Activated CD8-positive, alpha-beta memory T cell treated with anti-CD3 and anti-CD28 coated beads, Interleukin-2, amount 50 U/mL, for 24 hours (primary cell): Measurements from ENCODE around the gene CCDC127.
"Not testable (repeated sequence)": the region's sequence is repeated elsewhere in the genome, so short reads cannot be mapped to it uniquely, and the experiment has no call there.

Source experiments
- DNase-seq: peaks from one replicate; pipeline ENCODE4 v3.0.0-alpha.2; 2020; ENCODE audit errors: extremely low read depth

Gene CCDC127

DNA sequence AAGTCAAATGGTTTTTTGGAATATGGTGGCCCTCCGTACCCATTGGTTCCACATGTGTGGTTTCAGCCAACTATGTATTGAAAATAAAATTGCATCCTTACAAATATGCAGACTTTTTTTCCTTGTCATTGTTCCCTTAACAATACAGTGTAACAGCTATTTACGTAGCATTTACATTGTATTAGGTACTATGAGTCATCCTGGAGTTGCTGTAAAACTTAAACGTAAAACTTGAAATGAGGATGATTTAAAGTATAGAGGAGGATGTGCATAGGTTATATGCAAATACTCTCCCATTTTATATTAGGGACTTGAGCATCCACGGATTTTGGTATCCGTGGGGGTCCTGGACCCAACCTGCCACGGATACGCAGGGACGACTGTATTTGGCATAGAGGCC is 16.5 kb upstream of the CCDC127 start:
- no peak for DNase-seq

DNA sequence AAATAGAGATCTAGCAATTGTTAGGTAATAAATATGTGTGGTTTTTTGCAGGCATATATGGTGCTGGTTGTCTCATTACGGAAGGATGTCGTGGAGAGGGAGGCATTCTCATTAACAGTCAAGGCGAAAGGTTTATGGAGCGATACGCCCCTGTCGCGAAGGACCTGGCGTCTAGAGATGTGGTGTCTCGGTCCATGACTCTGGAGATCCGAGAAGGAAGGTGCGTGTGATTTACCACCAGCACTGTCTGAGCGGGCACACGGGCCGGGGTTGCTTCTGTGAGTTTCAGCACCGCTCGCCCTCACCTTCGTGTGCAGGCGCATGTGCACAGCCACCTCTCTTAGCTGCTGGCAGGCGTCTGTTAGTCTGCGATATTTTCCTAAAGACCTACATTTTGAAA is 15.5 kb upstream of the CCDC127 start:
- not testable (repeated sequence) for DNase-seq

DNA sequence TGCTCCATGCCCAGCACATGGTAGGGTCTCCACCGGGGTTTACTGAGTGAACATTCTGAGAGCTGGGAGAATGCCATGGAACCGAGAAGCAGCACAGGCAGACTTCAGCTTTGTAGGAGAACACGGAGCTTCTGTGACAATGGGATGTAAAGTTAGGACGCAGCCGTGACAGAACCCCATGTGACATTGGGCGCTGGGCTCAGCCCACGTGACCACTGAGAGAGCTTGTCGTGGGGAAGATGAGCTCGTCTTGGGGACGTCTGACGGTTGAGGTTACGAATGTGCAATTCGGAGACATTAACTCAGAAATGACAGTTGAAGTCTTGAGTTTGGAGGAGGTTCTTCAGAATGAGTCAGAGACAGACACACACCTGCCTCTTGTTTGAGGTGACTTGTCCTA is 13.7 kb upstream of the CCDC127 start:
- DNase-seq: no peak

DNA sequence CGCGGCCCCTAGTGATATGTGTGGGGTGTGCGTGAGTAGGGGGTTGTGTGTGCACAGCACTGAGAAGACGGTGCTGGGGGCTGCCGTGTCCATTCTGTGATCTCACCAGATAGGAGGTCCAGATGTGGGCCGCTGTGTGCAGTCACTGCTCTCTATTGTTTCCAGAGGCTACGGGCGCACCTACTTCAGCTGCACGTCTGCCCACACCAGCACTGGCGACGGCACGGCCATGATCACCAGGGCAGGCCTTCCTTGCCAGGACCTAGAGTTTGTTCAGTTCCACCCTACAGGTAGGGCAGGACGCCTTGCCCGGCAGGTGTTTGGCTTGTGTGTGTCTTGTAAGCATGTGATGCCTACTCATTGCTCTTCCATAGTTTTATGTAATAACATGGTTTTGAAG is 12.8 kb upstream of the CCDC127 start:
- no peak for DNase-seq

DNA sequence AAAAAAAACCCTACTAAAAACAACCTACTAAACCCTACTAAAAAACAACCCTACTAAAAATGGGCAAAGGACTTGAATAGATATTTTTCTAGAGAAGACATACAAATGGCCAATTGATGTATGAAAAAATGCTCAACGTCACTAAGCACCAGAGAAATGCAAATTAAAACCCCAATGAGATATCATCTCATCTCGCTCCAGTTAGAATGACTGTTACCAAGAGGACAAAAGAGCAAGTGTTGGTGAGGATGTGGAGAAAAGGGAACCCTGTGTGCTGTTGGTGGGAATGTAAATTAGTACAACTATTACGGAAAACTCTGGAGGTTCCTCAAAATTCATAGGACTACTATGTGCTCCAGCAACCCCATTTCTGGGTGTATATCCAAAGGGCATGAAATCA is 10.9 kb upstream of the CCDC127 start:
- DNase-seq: no peak

DNA sequence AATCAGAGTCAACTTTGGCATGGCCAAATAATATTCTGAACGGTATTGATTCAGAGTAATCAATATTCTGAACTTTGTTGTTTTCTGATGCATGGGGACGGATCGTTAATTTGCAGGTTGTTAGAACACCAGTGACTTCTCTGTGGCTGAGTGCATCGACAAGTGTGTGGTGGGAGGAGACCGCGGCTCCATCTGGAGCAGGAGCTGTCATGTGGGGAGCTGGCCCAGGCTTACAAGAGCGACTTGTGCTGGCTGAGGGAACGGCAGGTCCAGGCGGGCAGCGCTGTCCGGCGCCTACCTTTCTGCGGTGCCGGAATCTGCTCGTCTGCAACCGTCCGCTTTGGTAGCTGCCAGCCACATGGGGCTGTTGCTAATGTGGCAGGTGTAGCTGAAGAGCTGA is 9.4 kb upstream of the CCDC127 start:
- DNase-seq: not testable (repeated sequence)

DNA sequence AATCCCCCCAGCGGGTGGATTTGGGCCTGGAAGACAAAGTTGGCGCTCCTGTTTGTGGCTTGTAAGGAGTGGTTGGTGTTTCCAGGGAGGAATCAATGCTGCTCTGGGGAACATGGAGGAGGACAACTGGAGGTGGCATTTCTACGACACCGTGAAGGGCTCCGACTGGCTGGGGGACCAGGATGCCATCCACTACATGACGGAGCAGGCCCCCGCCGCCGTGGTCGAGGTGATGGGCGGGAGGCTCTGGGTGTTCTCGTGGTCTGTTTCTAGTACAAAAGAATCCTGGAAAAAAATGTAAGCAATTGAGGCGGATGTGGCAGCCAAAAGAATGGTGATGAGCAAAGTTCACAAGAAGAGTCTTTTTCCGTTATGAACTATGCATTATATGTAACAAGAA is 7.4 kb upstream of the CCDC127 start:
- no peak for DNase-seq

DNA sequence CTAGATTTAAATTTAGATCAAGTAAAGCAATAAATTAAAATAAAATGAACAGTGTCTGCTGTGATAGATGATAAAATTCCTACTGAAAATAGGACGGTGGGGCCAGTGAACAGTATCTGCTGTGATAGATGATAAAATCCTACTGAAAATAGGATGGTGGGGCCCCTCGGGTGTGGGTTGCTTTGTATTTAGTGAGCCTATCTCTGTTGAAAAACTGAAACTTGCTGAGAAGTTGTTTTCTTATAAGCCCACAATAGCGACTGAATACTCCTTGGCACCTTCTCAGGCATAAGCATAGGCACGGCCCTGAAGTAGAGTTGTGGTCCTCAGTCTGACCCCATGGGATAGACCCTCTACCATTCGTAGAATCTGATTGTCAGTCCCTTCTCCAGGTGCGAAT is 5.8 kb upstream of the CCDC127 start:
- no peak for DNase-seq

DNA sequence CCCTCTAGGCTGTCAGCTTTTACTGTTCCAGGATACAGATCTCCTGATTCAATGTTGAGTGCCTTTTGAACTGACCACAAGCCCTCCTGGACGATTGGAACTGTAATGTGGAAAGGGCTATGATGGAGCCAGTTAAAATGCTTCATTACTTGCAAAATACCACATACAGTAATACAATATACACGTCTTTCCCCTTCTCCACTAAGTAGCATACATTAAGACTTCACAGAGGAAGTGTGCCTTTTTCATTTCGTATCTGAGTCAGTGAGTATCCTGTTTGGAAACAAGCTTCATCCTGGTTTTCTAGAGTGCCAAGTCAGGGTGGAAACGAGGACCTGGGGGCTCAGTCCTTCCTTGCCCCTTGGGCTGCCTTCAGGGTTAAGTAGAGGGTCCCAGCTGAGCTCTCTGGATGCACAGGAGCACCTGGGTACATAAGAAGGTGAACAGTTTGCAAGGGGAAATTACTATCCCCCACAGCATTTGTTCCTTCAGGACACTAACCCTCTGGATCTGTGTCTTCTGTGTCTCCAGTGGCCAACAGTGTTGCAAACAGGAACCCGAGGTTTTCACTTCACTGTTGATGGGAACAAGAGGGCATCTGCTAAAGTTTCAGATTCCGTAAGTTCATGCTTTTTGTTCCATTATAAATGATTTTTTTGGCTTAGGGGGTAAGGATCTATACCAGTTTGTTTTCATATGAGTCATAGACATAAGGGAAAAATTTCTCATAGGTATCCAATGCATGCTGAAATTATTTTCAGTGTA is 5.2 kb upstream of the CCDC127 start:
- DNase-seq: not testable (repeated sequence)

DNA sequence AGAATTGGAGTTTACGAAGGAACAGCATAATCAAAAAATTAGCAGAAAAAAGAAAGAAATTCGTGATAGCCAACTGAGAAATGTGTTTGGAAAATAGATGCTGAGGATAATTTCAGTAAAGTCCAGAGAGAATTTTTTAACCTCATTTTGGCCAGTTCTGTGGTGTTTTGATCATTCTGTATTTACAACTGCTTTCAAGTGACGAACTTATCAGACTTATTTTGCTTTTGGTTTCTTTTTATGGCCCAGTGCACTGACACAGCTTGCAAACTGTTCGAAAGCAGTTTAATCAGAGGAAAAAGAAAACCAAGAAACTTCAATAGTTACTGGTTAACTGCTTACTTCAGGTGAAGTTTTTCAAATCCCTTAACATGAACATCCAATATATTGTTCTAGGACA is 2.0 kb upstream of the CCDC127 start:
- no peak for DNase-seq

DNA sequence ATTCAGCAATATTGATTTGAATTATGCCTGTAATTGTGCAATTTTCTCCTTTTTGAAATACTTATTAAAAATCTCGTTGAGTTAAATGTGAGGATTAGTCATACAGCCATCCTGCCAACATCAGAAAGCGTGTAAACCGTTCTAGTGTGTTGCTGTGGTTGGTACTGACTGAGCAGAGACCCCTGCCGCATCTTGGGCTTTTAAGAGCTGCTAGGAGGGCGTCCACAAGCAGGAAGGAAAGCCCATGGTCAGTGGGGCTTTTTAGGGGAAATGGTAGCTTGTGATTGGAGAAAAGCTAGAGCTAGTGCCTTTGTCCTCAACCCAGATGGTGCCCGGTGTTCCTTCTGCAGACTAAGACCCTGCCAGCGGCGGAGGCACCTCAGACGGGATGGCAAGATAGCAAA is 1.5 kb upstream of the CCDC127 start:
- DNase-seq: no peak

DNA sequence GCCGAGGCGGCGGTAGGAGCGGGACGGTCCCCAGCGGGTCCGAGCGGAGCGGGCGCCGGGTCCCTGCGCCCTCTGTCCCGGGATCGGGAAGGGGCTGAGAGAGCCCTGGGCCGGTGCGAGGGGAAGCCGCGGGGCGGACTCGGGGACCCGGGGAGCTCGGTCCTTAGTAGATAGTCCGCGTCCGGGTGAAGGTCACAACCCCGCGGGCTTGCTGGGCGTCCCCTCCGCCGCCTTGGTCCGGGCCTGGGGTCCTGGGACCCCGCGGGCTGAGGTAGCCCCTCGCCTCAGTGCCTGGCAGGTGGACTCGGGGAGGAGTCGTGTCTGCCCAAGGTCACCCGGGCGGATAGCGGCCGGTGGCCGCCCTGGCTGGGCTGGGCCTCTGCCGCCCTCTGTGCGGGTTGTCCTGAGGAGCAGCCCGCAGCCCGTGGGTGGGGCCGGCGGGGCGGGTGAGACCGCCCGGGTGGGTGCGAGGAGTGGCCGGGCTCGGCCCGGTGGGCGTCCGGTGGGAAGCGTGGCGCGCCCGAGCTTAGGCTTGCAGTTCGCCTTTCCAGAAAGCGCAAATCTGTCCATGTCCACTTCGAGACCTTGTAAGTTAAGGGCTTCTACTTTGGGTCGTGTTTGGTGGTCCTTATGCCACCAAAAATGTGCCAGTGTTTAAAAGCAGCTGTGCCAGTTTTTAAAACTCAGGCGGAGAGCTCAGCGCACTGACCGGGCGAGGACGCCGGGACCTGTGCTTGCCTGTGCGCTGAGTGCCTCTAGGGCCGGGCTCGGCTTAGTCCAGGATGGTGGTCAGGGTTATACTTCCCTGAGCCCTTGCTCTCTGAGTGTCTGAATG is 721 bp upstream of the CCDC127 start:
- DNase-seq: no peak

DNA sequence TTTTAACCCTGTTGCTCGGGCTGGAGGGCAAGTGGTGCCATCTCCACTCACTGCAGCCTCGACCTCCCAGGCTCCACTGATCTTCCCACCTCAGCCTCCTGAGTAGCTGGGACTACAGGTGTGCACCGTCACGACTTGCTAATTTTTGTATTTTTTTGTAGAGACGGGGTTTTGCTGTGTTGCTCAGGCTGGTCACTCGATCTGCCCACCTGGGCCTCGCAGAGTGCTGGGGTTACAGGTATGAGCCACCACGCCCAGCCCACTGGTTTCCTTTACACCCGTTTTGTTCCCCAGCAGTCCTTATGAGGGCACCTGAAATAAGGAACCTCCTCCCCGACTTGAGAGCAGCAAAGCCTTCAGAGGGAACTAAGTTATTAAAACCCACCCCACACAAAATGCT is 1.9 kb downstream of the CCDC127 start:
- not testable (repeated sequence) for DNase-seq

DNA sequence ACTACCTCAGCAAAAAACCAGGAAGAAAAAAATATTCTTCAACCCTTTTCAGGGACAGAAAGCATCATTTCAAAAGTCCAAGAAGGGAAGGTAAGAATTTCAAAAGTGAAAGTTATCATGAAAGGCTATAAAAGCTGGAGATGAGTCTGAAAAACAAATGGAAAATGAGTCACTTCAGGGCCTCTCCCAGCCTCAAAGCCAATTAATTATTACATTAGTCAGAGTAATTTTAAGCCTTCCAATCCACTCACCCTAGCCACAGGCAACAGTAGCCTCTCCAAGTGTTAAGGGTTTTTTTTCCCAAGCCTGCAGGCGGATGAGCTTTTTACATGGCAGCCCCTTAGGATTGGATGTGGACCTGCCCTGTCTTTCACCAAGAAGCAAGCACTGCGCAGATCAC is 2.7 kb downstream of the CCDC127 start:
- not testable (repeated sequence) for DNase-seq

DNA sequence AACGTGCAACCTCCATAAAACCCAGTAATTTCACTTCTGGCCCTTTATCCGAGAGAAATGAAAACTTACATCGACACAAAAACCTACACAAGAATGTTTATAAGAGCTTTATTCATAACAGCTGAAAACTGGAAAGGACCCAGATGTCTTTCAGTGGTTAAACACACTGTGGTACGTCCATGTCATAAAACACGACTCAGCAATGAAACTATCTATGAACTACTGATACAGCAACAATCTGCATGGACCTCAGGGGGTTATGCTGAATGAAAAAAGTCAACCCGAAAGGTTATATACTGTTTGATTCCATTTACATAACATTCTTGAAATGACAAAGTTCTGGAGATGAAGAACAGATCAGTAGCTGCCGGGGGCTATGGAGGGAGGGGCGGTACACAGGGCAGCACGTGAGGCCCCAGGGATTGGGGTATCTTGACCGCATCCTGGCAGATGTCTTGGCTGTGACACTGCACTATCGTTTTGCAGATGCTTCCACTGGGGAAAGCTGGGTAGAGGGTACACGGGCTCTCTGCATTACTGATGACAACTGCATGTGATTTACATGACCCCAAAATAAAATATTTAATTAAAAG is 4.1 kb downstream of the CCDC127 start:
- no peak for DNase-seq

DNA sequence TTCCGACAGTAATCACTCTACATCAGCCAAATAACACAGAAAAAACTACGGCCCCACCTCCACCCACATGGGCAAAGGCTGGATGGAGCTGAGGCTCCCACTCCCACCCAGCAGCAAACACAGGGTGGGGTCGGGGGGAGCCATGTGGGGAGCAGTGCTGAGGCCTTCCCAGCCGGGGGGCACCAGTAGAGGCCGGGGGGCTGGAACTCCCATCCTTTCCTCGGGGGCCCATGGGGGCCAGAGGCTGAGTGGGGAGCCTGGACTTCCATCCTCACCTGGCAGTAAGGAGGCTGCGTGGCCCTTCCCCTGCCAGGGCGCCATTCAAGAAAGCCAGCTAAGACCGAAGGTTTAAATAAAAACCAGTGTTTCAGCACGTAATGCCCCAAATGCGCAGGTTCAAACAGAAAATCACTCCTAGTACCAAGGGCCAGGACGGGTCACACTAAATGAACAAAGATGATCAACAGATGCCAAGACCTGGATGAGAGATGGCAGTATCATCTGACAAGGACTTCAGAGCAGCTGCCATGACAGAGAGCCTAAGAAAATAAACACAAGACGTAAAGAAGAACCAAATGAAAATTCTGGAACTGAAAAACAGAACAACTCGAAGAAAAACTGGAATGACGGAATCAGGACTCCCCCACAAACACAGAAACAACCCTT is 9.4 kb downstream of the CCDC127 start:
- no peak for DNase-seq

DNA sequence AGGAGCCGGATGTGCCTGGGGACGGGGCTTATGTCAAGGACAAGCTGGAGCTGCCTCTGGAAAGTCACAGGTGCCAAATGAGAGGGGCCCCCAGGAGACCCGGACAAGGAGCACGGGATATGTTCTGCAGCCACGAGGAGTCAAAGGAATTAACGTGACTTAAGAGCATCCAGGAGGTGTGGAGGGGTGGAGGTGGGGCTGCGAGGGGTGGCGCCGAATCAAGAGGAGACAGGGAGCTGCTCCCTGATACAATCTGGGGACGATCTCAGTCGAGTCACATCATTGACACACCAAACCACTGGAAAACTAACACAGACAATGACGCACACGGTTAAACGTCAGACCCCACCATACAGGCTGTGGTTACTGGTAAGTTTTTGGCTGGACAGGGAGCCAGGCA is 10.4 kb downstream of the CCDC127 start:
- DNase-seq: no peak

DNA sequence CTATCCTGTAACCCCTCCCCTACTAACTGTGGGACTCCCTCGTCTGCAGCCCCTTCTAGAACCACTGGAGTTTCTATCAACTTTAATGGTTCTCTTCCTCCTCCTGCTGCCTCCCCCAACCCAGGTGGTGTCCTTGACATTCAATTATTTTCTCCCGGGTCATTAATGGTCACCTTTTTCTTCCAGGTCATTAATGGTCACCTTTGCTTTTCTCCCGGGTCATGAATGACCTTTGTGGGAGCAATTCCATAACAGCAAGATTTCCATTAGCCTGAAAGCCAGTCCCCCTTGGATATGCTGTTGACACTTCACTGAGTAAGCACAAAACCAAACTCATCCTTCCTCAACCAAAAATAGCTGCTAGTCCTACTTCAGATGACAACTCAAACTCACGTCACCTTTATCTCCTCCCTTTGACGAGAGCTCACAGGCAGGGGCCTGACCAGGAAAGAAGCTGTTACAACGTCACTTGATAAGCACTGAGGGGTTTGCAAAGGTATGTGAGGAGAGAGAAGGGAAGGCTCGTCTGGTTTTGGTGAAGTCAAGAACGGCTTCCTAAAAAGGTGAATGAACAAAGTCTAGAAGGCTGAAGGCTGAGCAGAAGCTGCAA is 10.9 kb downstream of the CCDC127 start:
- no peak for DNase-seq

DNA sequence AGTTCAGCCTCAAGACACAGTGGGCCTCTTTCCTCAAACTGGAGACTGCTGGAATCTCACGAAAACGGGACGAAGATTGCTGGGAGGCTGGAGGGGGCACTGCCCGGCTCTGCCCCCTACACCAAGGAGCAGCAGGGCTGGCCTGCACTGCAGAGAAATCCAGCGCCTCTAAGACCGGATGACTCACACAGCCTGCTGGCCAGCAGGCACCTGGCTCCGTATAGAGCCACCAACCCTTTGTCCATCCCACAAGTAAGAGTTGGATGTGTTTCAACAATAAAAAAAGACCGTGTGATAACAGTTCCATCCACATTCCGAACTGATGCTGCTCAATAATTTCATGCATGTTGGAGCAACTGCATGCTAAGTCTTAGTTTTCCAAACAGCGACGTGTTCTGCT is 11.5 kb downstream of the CCDC127 start:
- DNase-seq: no peak

DNA sequence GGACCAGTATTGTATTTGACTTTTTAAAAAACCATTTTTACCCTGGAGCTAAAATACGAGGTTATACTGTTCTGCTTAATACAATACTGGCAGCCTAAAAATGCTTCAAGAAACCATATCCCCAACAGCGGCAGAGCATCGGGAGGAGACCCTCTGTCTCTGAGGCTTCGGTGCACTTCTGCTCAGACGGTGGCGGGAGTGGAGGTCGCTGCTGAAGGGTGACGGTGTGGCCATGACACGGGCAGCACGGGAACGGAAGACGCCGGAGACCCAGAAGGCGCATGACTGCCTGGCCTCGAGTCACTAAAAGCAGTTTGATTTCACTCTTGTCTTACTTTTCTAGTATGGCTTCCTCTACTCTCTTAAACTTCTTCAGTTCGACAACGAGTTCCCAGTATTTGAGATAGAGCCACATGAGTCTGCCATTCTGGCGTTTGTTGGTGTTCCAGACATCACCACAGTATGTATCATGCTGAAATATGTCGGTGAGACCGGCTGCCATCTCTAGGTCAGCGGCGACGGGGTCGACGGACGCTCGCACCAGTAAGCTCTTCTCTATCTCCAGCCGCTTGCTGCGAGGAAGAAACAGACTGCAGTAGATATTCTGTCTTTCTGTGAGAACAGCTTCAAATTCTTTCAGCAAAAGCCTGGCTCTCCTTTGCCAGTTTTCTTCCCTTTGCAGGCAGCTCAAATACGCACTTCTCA is 12.8 kb downstream of the CCDC127 start:
- no peak for DNase-seq

DNA sequence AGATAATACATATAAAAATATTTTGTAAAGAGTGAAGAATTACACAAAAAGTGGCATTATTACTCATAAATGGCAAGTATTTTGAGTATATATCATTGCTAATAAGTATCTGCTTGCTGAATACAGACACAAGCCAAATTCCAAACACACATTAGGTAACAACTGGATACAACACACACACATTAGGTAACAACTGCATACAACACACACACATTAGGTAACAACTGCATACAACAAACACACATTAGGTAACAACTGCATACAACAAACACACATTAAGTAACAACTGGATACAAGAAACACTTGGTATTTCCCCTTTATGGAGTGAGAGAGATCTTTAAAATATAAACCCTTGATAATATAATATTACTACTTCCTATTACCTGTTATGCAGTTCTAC is 13.5 kb downstream of the CCDC127 start:
- DNase-seq: no peak
